NB4 (cell line): ENCODE measurements around the gene XCR1.
"Not testable (repeated sequence)": the region's sequence is repeated elsewhere in the genome, so short reads cannot be mapped to it uniquely, and the experiment has no call there.

Experiments
- DNase-seq: peaks from one replicate; pipeline ENCODE4 v3.0.0; 2010; ENCODE audit warnings: low read depth
- H3K4me3 ChIP-seq: one replicate; pipeline ENCODE4 v1.5.1; 2011; ENCODE audit warnings: mild to moderate bottlenecking, low read depth, low read length, moderate library complexity
- MYC ChIP-seq: IDR thresholded peaks from 2 replicates; pipeline ENCODE4 v1.6.1; 2011; ENCODE audit warnings: low read depth, low read length
- POLR2A ChIP-seq: IDR thresholded peaks from 2 replicates; pipeline ENCODE4 v1.6.1; 2011; ENCODE audit warnings: mild to moderate bottlenecking; ENCODE audit not compliant: insufficient read length; ENCODE audit errors: extremely low read depth
- TF ChIP-seq, protein P1 (sequence below): IDR thresholded peaks from 2 replicates; pipeline ENCODE4 v1.6.1; 2011; ENCODE audit warnings: low read depth, low read length
- TF ChIP-seq, protein P2 (sequence below): IDR thresholded peaks from one replicate; pipeline ENCODE4 v1.5.1; 2012; ENCODE audit warnings: low read depth, low read length

XCR1 gene

DNA sequence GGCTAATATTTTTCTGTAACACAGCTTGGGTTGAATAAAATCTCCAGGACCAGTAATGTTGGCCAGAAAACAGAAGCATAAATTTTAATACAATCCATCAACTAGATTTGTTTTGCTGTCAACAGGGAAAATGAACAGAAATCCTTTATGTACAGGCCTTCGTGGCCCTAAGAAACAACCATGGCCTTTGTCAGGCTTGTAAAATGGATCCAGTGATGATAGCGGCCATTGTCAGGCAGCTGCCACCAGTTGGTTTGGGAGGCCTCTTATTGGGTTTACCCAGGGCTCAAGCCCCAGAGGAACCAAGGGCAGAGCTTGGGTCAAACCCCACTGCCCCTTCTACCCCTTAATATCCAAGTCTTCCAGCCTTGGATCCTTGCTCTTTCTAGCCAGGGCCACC lies 26.1 kb downstream of the XCR1 start:
- TF ChIP-seq, protein P1, sequence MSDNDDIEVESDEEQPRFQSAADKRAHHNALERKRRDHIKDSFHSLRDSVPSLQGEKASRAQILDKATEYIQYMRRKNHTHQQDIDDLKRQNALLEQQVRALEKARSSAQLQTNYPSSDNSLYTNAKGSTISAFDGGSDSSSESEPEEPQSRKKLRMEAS: no peak
- TF ChIP-seq, protein P2, sequence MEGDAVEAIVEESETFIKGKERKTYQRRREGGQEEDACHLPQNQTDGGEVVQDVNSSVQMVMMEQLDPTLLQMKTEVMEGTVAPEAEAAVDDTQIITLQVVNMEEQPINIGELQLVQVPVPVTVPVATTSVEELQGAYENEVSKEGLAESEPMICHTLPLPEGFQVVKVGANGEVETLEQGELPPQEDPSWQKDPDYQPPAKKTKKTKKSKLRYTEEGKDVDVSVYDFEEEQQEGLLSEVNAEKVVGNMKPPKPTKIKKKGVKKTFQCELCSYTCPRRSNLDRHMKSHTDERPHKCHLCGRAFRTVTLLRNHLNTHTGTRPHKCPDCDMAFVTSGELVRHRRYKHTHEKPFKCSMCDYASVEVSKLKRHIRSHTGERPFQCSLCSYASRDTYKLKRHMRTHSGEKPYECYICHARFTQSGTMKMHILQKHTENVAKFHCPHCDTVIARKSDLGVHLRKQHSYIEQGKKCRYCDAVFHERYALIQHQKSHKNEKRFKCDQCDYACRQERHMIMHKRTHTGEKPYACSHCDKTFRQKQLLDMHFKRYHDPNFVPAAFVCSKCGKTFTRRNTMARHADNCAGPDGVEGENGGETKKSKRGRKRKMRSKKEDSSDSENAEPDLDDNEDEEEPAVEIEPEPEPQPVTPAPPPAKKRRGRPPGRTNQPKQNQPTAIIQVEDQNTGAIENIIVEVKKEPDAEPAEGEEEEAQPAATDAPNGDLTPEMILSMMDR: no peak
- TF ChIP-seq MYC (no peak), POLR2A (no peak)
- no peak for DNase-seq
- H3K4me3 ChIP-seq: no peak overlapping the region

- TF ChIP-seq MYC (no peak), POLR2A (no peak)
- TF ChIP-seq, protein P1: no peak
- TF ChIP-seq, protein P2: no peak
- no peak overlapping the region for H3K4me3 ChIP-seq
- no peak for DNase-seq
These were observed 29.3 kb downstream of the XCR1 start for GRCh38 chr3:45997942-45998341.

- not testable (repeated sequence) for H3K4me3 ChIP-seq, DNase-seq
These were observed 29.8 kb downstream of the XCR1 start for GRCh38 chr3:45997499-45997898.

DNA sequence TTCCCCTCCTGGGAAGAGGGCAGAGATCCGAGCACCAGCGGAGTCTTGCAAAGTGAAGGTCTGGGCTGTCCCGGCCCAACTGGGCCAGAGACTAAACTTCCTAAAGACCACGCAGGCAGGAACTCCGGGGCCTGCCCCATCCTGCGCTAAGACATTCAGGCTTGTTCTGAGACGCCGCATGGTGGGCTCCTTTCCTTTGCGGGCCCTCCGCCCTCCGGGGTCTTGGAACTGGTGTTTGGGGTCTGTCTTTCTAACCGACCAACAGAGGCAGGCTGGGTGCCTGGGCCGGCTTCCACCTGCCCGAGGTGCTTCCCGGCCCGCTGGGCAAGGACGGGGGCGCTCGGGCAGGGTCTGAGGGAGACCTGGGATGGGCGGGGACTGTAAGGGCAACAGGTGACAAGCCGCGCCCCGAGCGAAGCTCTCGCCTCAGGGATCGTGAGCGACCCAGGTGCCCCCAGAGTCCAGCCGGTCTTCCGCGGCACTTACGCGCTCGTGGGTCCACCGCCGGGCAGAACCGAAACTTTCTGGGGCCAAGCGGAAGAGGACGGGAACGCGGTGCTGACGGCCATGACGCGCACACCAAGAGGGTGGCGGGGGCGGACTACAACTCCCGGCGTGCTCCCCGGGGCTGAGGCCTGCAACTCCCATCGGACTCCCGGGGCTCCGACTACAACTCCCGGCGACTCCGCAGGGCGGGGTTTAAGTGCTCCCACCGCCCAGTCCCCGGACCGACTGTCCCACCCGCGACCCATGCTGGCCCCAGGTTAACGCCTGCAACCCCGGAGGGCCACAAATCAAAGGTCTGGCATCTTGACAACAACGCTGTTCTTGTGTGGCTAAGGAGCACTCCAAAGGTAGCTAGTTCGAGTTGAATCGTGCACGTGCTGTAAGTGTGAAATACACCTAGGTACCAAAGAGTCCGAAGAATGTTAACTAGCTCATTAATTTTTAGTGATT lies 31.8 kb downstream of the XCR1 start, which contains the start of gene FYCO1:
FYCO1 (minus strand) TSS at position 589 of the 957 bp plus-strand sequence. CDS start 10,914 bp downstream, outside the sequence.
- DNase-seq: peak; percentile 94

DNA sequence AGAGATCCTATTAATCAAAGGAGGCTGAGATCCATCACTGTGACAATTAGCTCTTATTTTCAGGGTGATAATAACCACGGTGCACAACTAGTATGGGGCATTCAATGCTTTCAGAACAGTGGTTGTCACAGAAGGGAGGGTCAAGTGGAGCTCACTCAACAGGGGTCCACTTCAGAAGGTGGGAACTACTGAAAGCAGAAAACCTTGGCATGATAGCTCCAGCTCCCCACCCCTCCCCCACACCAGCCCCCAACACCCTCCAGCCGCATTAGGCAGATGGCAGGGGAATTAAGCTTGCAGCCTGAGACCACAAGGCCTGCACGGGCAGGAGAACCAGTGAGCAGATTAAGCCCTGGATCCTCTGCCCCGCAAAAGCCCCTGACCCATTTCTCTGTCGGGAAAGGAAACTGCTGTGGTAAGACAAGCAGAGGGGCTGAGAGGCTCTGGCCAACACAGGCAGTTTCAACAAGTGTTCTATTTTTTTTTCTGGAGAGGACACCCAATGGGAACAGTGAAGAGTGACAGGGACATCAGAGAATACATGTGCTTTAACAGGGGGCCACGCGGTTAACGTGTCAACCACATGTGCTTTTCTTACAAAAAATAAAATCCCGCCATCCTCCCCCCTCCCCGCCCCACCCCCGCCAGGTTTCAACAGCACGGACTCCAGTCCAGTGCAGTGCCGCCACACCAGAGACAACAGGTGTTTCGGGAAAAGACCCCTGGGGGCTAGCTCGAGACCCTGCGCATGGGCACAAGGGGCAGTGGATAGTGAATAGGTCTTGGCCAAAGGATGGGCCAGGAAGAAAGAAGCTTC lies 32.7 kb downstream of the XCR1 start:
- H3K4me3 ChIP-seq: peak overlapping the region; percentile 86
- peak; percentile 63 for DNase-seq
- TF ChIP-seq, protein P1: peak; percentile 95
- TF ChIP-seq POLR2A (no peak), MYC (peak; percentile 90)
- TF ChIP-seq, protein P2: no peak

More for the DNA sequence above, 31.8 kb downstream of the XCR1 start, which contains the start of gene FYCO1:
- peak within 1 kb of the TSS; percentile 86 for H3K4me3 ChIP-seq
- TF ChIP-seq, protein P2: no peak
- TF ChIP-seq POLR2A (peak; percentile 76), MYC (peak; percentile 86)
- TF ChIP-seq, protein P1: peak; percentile 61

DNA sequence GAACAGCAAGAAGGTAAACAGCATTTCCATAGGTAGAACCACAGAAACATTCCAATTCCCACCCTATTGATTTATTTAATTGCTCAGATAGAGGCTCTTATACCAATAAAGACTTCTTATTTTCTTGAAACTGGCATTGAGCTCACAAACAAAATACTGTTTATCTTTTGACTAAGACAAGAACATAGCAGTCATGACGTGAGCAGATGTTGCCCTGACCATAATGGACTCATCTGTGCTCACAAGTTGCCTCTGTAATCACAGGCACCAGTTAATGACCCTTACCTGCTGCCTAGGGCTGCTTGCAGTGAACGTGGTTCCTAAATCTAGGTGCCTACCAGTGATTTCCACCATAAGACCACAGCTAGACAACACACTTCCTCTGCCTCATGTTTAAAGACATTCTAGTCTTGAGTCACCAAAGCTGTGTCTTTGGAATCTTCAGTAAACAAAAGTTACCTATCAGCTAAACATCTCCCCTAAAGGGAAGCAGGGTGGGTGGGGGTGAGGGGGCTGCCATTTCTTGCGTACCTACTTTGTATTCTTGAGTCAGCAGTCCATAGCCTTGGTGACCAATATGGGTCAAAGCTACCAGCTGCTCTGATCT lies 33.8 kb downstream of the XCR1 start:
- peak overlapping the region; percentile 86 for H3K4me3 ChIP-seq
- peak; percentile 27 for DNase-seq
- TF ChIP-seq, protein P1: no peak
